M059J (cell line): ENCODE measurements around the gene PTPRN2. TPM values are rescaled to one million over a fixed set of nuclear protein-coding genes. Genes with fewer than 3 reads are reported as not detected.

Experiments used
- DNase-seq: peaks from one replicate; pipeline ENCODE4 v3.0.0-alpha.2; 2012; ENCODE audit warnings: low read depth
- total RNA-seq: library from RNA; depleted of rRNA; stranded (reverse); fragments of >200 nt; shearing (Covaris generic); gene quantifications from 2 replicates; pipeline ENCODE4 v1.2.3, GENCODE V29; 2014

Gene PTPRN2
- total RNA-seq, 1 experiment from 2014 or later: 2.3 TPM

GRCh38 chr7:158401295-158401694 is 186.3 kb downstream of the PTPRN2 start:
- DNase-seq: no peak

- no peak for DNase-seq
These were observed 186.9 kb downstream of the PTPRN2 start for GRCh38 chr7:158400601-158401225.

- DNase-seq: no peak
These were observed 187.9 kb downstream of the PTPRN2 start for GRCh38 chr7:158399762-158400161.

GRCh38 chr7:158398750-158399149 is 188.9 kb downstream of the PTPRN2 start:
- DNase-seq: no peak

- DNase-seq: no peak
These were observed 189.7 kb downstream of the PTPRN2 start for GRCh38 chr7:158397885-158398284.

GRCh38 chr7:158396982-158397862 is 190.4 kb downstream of the PTPRN2 start:
- no peak for DNase-seq

GRCh38 chr7:158396301-158396905 is 191.2 kb downstream of the PTPRN2 start:
- DNase-seq: no peak

- DNase-seq: no peak
These were observed 191.8 kb downstream of the PTPRN2 start for GRCh38 chr7:158395780-158396278.

GRCh38 chr7:158395349-158395748 is 192.3 kb downstream of the PTPRN2 start:
- DNase-seq: no peak

GRCh38 chr7:158394936-158395335 is 192.7 kb downstream of the PTPRN2 start:
- no peak for DNase-seq

- no peak for DNase-seq
These were observed 193.5 kb downstream of the PTPRN2 start for GRCh38 chr7:158393926-158394625.

GRCh38 chr7:158392251-158392650 is 195.4 kb downstream of the PTPRN2 start:
- no peak for DNase-seq

- no peak for DNase-seq
These were observed 196.1 kb downstream of the PTPRN2 start for GRCh38 chr7:158391541-158391940.

GRCh38 chr7:158391141-158391540 is 196.5 kb downstream of the PTPRN2 start:
- DNase-seq: no peak

- no peak for DNase-seq
These were observed 197.2 kb downstream of the PTPRN2 start for GRCh38 chr7:158390460-158390859.

- no peak for DNase-seq
These were observed 197.9 kb downstream of the PTPRN2 start for GRCh38 chr7:158389514-158390425.

- no peak for DNase-seq
These were observed 198.7 kb downstream of the PTPRN2 start for GRCh38 chr7:158388928-158389327.

GRCh38 chr7:158388072-158388471 is 199.6 kb downstream of the PTPRN2 start:
- DNase-seq: no peak

- no peak for DNase-seq
These were observed 200.1 kb downstream of the PTPRN2 start for GRCh38 chr7:158387546-158387891.

- no peak for DNase-seq
These were observed 200.6 kb downstream of the PTPRN2 start for GRCh38 chr7:158386866-158387545.

GRCh38 chr7:158386355-158386618 is 201.3 kb downstream of the PTPRN2 start:
- DNase-seq: no peak
